ENCODE data around the gene FAT1. TPM values are rescaled to one million over a fixed set of nuclear protein-coding genes. Genes with fewer than 3 reads are reported as not detected.

The FAT1 gene
- total and polyA plus RNA-seq, 9 of the 15 experiments (the other 6 are each of a cell fraction or from before 2014, with no cell fraction given) = 6.0 to 38.4 (median 21.4) TPM

- TF ChIP-seq, protein P1, sequence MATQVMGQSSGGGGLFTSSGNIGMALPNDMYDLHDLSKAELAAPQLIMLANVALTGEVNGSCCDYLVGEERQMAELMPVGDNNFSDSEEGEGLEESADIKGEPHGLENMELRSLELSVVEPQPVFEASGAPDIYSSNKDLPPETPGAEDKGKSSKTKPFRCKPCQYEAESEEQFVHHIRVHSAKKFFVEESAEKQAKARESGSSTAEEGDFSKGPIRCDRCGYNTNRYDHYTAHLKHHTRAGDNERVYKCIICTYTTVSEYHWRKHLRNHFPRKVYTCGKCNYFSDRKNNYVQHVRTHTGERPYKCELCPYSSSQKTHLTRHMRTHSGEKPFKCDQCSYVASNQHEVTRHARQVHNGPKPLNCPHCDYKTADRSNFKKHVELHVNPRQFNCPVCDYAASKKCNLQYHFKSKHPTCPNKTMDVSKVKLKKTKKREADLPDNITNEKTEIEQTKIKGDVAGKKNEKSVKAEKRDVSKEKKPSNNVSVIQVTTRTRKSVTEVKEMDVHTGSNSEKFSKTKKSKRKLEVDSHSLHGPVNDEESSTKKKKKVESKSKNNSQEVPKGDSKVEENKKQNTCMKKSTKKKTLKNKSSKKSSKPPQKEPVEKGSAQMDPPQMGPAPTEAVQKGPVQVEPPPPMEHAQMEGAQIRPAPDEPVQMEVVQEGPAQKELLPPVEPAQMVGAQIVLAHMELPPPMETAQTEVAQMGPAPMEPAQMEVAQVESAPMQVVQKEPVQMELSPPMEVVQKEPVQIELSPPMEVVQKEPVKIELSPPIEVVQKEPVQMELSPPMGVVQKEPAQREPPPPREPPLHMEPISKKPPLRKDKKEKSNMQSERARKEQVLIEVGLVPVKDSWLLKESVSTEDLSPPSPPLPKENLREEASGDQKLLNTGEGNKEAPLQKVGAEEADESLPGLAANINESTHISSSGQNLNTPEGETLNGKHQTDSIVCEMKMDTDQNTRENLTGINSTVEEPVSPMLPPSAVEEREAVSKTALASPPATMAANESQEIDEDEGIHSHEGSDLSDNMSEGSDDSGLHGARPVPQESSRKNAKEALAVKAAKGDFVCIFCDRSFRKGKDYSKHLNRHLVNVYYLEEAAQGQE (IDR thresholded peaks at IDR 0.05; ENCODE audit: borderline replicate concordance) = no peak
- TF ChIP-seq, protein P1 (CRISPR knock-in tag; IDR thresholded peaks at IDR 0.05; ENCODE audit: low read depth) = no peak
Measured at GRCh38 chr4:186739317-186739716, 15.7 kb upstream of the FAT1 start (continued).

- H3K9me3 ChIP-seq (replicated peaks; ENCODE audit: control insufficient read depth, insufficient read depth, low read depth, low read length) = no peaks in the 10 kb centered on the region
- peaks cover 0 to 10% of the 10 kb centered on the region in 2 experiments; a peak in 3 of 5 replicates for H3K4me1 ChIP-seq (replicated peaks in 1 of 2; ENCODE audit: control insufficient read depth in 2 of 2, insufficient read depth in 2 of 2, low read length in 2 of 2)
- H4K20me1 ChIP-seq (replicated peaks; ENCODE audit: control insufficient read depth, insufficient read depth, low read length) = no peaks in the 10 kb centered on the region
- DNase-seq (ENCODE audit: extremely low read depth in 1 of 4, low spot score in 3 of 4) = no peak
- in situ Hi-C loops (cut with MboI) (no loop called here), intact Hi-C loops (cut with micrococcal nuclease) (no loop called here)
- no peak overlapping the region for H3K4me3 ChIP-seq
- H2AFZ ChIP-seq (ENCODE audit: low read depth, low read length) = no peak overlapping the region
- H3K27me3 ChIP-seq (ENCODE audit: control insufficient read depth in 2 of 2, insufficient read depth in 2 of 2, low read length in 2 of 2) = peaks cover 0 to 4% of the 10 kb centered on the region in 2 experiments; a peak in 1 of 5 replicates
- no peak for FAIRE-seq
- no peaks in the 10 kb centered on the region for H3K9me1 ChIP-seq (ENCODE audit: control insufficient read depth, insufficient read depth, low read length)
- no peaks in the 10 kb centered on the region; the same call in 2 of the 3 replicates for H3K36me3 ChIP-seq (ENCODE audit: control insufficient read depth, insufficient read depth, low read length)
- no peak overlapping the region for H3K27ac ChIP-seq (ENCODE audit: extremely low read depth, low read depth, low read length)
- WGBS (ENCODE audit: insufficient coverage, low coverage, missing lambda C conversion rate) = 35% methylated on average over 4 of the region's 4 CpGs
- H3K9ac ChIP-seq (ENCODE audit: insufficient read depth in 1 of 2, low read depth in 2 of 2, low read length in 2 of 2) = no peak overlapping the region
- ChIA-PET CTCF (ENCODE audit: low intra/inter-chr PET ratio) (no interaction called here), POLR2A (no interaction called here)
- ATAC-seq = no peak
- BruUV-seq (replicated peaks) = no TSS peak
- H3K4me2 ChIP-seq (ENCODE audit: insufficient read depth, low read length) = no peak overlapping the region
- no peaks in the 10 kb centered on the region for H3K79me2 ChIP-seq (ENCODE audit: control insufficient read depth, insufficient read depth, low read length)
- TF ChIP-seq ERF (CRISPR knock-in tag; IDR thresholded peaks at IDR 0.05) = no peak
- TF ChIP-seq MNT (conservative IDR thresholded peaks at IDR 0.05) = no peak
- TF ChIP-seq, protein P2, sequence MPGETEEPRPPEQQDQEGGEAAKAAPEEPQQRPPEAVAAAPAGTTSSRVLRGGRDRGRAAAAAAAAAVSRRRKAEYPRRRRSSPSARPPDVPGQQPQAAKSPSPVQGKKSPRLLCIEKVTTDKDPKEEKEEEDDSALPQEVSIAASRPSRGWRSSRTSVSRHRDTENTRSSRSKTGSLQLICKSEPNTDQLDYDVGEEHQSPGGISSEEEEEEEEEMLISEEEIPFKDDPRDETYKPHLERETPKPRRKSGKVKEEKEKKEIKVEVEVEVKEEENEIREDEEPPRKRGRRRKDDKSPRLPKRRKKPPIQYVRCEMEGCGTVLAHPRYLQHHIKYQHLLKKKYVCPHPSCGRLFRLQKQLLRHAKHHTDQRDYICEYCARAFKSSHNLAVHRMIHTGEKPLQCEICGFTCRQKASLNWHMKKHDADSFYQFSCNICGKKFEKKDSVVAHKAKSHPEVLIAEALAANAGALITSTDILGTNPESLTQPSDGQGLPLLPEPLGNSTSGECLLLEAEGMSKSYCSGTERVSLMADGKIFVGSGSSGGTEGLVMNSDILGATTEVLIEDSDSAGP (CRISPR knock-in tag; IDR thresholded peaks at IDR 0.05) = no peak
- TF ChIP-seq BDP1 (IDR thresholded peaks at IDR 0.05; ENCODE audit: insufficient read depth, insufficient read length) = no peak
- no peak for TF ChIP-seq ARID2 (IDR thresholded peaks at IDR 0.05)
- no peak for TF ChIP-seq HLTF (IDR thresholded peaks at IDR 0.05)
- no peak for TF ChIP-seq ZNF707 (CRISPR knock-in tag; conservative IDR thresholded peaks at IDR 0.05)
Measured at GRCh38 chr4:186738421-186738820, 14.8 kb upstream of the FAT1 start.
